Measurements from ENCODE around the gene UNC13D. TPM values are rescaled to one million over a fixed set of nuclear protein-coding genes. Genes with fewer than 3 reads are reported as not detected.
A peak's percentile ranks its signal among the peaks of the same experiment; 100 is the strongest.

Gene UNC13D
- total RNA-seq, 1 experiment from 2014 or later: 12.7 TPM

GRCh38 chr17:75834279-75834920 lies 9.8 kb downstream of the UNC13D start:
- no peaks in the 10 kb centered on the region for H3K27me3 ChIP-seq (ENCODE audit: control insufficient read depth, insufficient read depth, low read length)
- no peak for DNase-seq (ENCODE audit: low read depth, low spot score)
- no peaks in the 10 kb centered on the region for H3K36me3 ChIP-seq (ENCODE audit: control insufficient read depth, insufficient read depth, low read length)
- POLR2A ChIA-PET: no interaction called here
- no peaks in the 10 kb centered on the region; the same call in 1 of the 2 replicates for H3K4me1 ChIP-seq (ENCODE audit: control insufficient read depth, insufficient read depth, low read length)
- intact Hi-C loops (cut with micrococcal nuclease; ENCODE audit: unreplicated experiment) (no loop called here), in situ Hi-C loops (cut with HindIII; ENCODE audit: low pct_unique_long_range_greater_than_20kb, low sequenced_read_pairs) (no loop called here)
- no peak overlapping the region for H3K4me3 ChIP-seq (ENCODE audit: low read depth in 2 of 2, low read length in 2 of 2)
- TF ChIP-seq CTCF (IDR thresholded peaks at IDR 0.05): no peak
- no peak for TF ChIP-seq TCF7L2 (IDR thresholded peaks at IDR 0.05; ENCODE audit: low read depth, low read length)
- TF ChIP-seq REST (IDR thresholded peaks at IDR 0.05; ENCODE audit: insufficient read depth in 1 of 2, low read depth in 2 of 2, low read length in 1 of 2): no peak
- TF ChIP-seq SIN3A (IDR thresholded peaks at IDR 0.05; ENCODE audit: borderline replicate concordance, insufficient read depth, low read depth, low read length): no peak
- TF ChIP-seq POLR2AphosphoS5 (IDR thresholded peaks at IDR 0.05; ENCODE audit: low read depth, low read length): no peak
- CTCF ChIA-PET: no interaction called here
- BruUV-seq (replicated peaks): no TSS peak
- H3K9me3 ChIP-seq (ENCODE audit: control insufficient read depth, insufficient read depth, low read depth, low read length): no peaks in the 10 kb centered on the region
- ATAC-seq: no peak
- H3K27ac ChIP-seq (ENCODE audit: low read length): no peak overlapping the region

- no peaks in the 10 kb centered on the region for H3K9me3 ChIP-seq (ENCODE audit: control insufficient read depth, insufficient read depth, low read depth, low read length)
- ChIA-PET POLR2A (no interaction called here), CTCF (no interaction called here)
- in situ Hi-C loops (cut with HindIII; ENCODE audit: low pct_unique_long_range_greater_than_20kb, low sequenced_read_pairs): no loop called here
- H3K27ac ChIP-seq (ENCODE audit: low read length): no peak overlapping the region
- no peaks in the 10 kb centered on the region for H3K36me3 ChIP-seq (ENCODE audit: control insufficient read depth, insufficient read depth, low read length)
- no peaks in the 10 kb centered on the region for H3K27me3 ChIP-seq (ENCODE audit: control insufficient read depth, insufficient read depth, low read length)
- BruUV-seq (replicated peaks): no TSS peak
- peak; percentile 31 for ATAC-seq
- TF ChIP-seq SIN3A (IDR thresholded peaks at IDR 0.05; ENCODE audit: borderline replicate concordance, insufficient read depth, low read depth, low read length) (no peak), POLR2AphosphoS5 (IDR thresholded peaks at IDR 0.05; ENCODE audit: low read depth, low read length) (no peak), CTCF (IDR thresholded peaks at IDR 0.05) (no peak), REST (IDR thresholded peaks at IDR 0.05; ENCODE audit: insufficient read depth in 1 of 2, low read depth in 2 of 2, low read length in 1 of 2) (no peak)
- H3K4me1 ChIP-seq (ENCODE audit: control insufficient read depth, insufficient read depth, low read length): no peaks in the 10 kb centered on the region; the same call in 1 of the 2 replicates
- intact Hi-C loops (cut with micrococcal nuclease; ENCODE audit: unreplicated experiment): no loop called here
- no peak for DNase-seq (ENCODE audit: low read depth, low spot score)
- H3K4me3 ChIP-seq (ENCODE audit: low read depth in 2 of 2, low read length in 2 of 2): no peak overlapping the region
Measured at GRCh38 chr17:75832652-75833400, 11.4 kb downstream of the UNC13D start.
